Measurements from ENCODE around the gene ITPKB.
"Not testable (repeated sequence)": the region's sequence is repeated elsewhere in the genome, so short reads cannot be mapped to it uniquely, and the experiment has no call there.

Gene ITPKB
- 466 to 727 reads per million in 2 donors for total RNA-seq

GRCh38 chr1:226738995-226739695 is at the start of gene ITPKB:
Gene ITPKB (minus strand): TSS chr1:226739282. CDS start chr1:226737458, 1,824 bp downstream.
- DNase-seq = peak in 3 of 5 experiments; percentile 70 to 96 (median 89)

GRCh38 chr1:226787638-226788037 is 48.6 kb upstream of the ITPKB start:
- no peak for DNase-seq

- DNase-seq = no peak
These were observed 48.0 kb upstream of the ITPKB start for GRCh38 chr1:226787071-226787470.

- DNase-seq = peak in 1 of 5 experiments; percentile 29
These were observed 47.5 kb upstream of the ITPKB start for GRCh38 chr1:226786550-226786949.

GRCh38 chr1:226785805-226786204 is 46.7 kb upstream of the ITPKB start:
- no peak for DNase-seq

- DNase-seq = no peak
These were observed 45.3 kb upstream of the ITPKB start for GRCh38 chr1:226784081-226785049.

GRCh38 chr1:226782845-226783601 is 43.9 kb upstream of the ITPKB start:
- DNase-seq = no peak

GRCh38 chr1:226781937-226782609 is 43.0 kb upstream of the ITPKB start:
- no peak for DNase-seq

GRCh38 chr1:226779561-226779960 is 40.5 kb upstream of the ITPKB start:
- DNase-seq = no peak

GRCh38 chr1:226778657-226779058 is 39.6 kb upstream of the ITPKB start:
- DNase-seq = no peak

GRCh38 chr1:226776975-226777374 is 37.9 kb upstream of the ITPKB start:
- DNase-seq = no peak

GRCh38 chr1:226776066-226776465 is 37.0 kb upstream of the ITPKB start:
- DNase-seq = no peak

- DNase-seq = no peak
These were observed 33.5 kb upstream of the ITPKB start for GRCh38 chr1:226772446-226773139.

- DNase-seq = not testable (repeated sequence)
These were observed 28.1 kb upstream of the ITPKB start for GRCh38 chr1:226767170-226767569.

- DNase-seq = no peak
These were observed 27.5 kb upstream of the ITPKB start for GRCh38 chr1:226766565-226766964.

GRCh38 chr1:226764533-226764932 is 25.5 kb upstream of the ITPKB start:
- peak in 1 of 5 experiments; percentile 55 for DNase-seq

GRCh38 chr1:226763905-226764264 is 24.8 kb upstream of the ITPKB start:
- peak in 2 of 5 experiments; percentile 16 to 51 for DNase-seq

- DNase-seq = no peak
These were observed 24.2 kb upstream of the ITPKB start for GRCh38 chr1:226762988-226763904.

- DNase-seq = no peak
These were observed 23.0 kb upstream of the ITPKB start for GRCh38 chr1:226762055-226762454.

GRCh38 chr1:226761322-226761721 is 22.2 kb upstream of the ITPKB start:
- peak in 1 of 5 experiments; percentile 17 for DNase-seq
